Activated gamma-delta T cell treated with Interleukin-2 at 50 U/mL for 16 hours (primary cell): Measurements from ENCODE around the gene RC3H2.

ENCODE experiments used
- DNase-seq: peaks from one replicate; pipeline ENCODE4 v3.0.0-alpha.2; 2020

Gene RC3H2

DNA sequence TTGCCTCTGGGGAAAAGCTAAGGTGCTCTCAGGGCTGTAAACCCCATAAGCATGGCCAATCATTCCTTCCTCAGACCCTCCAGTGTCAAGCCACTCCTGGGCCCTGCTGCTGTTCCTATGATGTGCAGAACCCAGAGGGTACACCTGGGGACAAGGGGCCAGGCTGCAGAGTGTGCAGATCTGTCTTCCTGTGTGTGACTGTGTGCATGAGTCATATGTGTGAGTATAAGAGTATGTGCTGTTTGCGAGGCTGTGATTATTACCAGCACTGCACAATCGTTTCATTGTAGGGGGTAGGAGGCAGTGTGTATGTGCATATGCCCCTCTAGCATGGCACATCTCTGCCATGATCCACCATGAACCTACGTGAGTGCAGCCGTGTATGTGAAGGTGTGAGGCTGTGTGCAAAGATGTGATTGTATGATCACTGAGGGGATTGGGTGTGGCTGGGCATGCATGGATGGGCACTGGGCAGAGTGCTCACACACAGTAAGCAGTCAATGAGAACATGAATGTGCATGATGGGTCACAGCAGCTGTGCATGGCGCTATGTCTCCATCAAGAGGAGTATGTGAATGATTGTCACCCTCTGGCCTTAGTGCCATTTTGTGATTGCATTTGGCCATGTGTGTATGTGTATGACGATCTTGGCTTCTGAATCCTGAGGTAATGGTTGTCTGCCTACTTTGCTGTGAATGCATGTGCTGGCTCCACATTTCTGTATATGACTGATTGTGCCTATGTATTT lies 107.7 kb downstream of the RC3H2 start:
- DNase-seq: no peak
